Measurements from ENCODE around the gene DNAJB8. TPM values are rescaled to one million over a fixed set of nuclear protein-coding genes. Genes with fewer than 3 reads are reported as not detected.

Gene DNAJB8
- total and polyA plus RNA-seq, 9 of the 15 experiments (the other 6 are each of a cell fraction or from before 2014, with no cell fraction given) = not detected

DNA sequence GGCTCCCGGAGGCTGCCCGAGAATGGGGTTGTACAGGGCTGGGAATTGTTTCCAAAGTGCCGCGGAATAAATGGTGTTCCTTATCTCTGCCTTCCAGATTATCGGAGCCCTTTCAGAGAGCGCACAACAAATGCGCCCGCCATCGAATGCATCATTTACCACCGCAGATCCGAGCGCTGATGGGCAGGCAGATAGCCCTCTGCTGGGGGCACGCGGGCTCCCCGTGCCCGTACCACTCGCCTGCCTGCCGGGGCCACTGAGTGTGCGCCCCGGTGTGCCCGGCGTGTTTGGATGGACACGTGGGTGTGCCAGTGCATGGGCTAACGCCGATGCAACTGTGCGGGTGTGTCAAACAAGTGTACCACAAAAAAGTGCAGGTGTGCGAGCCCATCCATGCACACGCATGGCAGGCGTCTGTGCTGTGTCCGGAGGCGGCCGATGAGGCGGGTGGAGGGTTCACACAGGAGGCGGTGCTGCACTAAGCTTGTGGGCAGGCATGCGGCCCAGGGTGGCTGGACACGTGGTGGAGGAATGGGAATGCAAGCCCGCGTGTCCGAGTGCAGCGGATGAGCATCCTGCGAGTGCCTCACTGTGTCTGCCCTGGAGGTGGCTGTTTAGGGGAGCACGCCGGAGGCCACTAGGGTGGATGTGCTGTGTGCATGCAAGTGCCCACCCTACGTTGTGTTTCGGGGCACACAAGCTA lies 30.1 kb upstream of the DNAJB8 start (continued):
- TF ChIP-seq, protein P1, sequence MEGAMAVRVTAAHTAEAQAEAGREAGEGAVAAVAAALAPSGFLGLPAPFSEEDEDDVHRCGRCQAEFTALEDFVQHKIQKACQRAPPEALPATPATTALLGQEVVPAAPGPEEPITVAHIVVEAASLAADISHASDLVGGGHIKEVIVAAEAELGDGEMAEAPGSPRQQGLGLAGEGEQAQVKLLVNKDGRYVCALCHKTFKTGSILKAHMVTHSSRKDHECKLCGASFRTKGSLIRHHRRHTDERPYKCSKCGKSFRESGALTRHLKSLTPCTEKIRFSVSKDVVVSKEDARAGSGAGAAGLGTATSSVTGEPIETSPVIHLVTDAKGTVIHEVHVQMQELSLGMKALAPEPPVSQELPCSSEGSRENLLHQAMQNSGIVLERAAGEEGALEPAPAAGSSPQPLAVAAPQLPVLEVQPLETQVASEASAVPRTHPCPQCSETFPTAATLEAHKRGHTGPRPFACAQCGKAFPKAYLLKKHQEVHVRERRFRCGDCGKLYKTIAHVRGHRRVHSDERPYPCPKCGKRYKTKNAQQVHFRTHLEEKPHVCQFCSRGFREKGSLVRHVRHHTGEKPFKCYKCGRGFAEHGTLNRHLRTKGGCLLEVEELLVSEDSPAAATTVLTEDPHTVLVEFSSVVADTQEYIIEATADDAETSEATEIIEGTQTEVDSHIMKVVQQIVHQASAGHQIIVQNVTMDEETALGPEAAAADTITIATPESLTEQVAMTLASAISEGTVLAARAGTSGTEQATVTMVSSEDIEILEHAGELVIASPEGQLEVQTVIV (CRISPR knock-in tag; IDR thresholded peaks at IDR 0.05; ENCODE audit: borderline replicate concordance) = no peak
- no peak for TF ChIP-seq CBX5 (IDR thresholded peaks at IDR 0.05; ENCODE audit: borderline replicate concordance, low read depth)
- no peak for TF ChIP-seq ARID2 (IDR thresholded peaks at IDR 0.05)
- TF ChIP-seq CBFB (CRISPR knock-in tag; IDR thresholded peaks at IDR 0.05) = peak; percentile 61
- TF ChIP-seq SMARCA4 (IDR thresholded peaks at IDR 0.05) = peak; percentile 9; the same call in 1 of the 2 replicates
- no peak for TF ChIP-seq ZKSCAN1 (IDR thresholded peaks at IDR 0.05; ENCODE audit: low read depth, low read length)
- 0 out of 4 replicates have a peak, but pooled peaks of 1 of the 2 experiments have one; percentile 16 for TF ChIP-seq RCOR1 (IDR thresholded peaks at IDR 0.05; ENCODE audit: borderline replicate concordance in 1 of 2, low read depth in 2 of 2, low read length in 2 of 2)
- no peak for TF ChIP-seq MAFK (IDR thresholded peaks at IDR 0.05; ENCODE audit: low read length)
- 0 out of 2 replicates have a peak, but pooled peaks have one; percentile 12 for TF ChIP-seq MBD2 (IDR thresholded peaks at IDR 0.05; ENCODE audit: borderline replicate concordance, low read depth)
- TF ChIP-seq, protein P2, sequence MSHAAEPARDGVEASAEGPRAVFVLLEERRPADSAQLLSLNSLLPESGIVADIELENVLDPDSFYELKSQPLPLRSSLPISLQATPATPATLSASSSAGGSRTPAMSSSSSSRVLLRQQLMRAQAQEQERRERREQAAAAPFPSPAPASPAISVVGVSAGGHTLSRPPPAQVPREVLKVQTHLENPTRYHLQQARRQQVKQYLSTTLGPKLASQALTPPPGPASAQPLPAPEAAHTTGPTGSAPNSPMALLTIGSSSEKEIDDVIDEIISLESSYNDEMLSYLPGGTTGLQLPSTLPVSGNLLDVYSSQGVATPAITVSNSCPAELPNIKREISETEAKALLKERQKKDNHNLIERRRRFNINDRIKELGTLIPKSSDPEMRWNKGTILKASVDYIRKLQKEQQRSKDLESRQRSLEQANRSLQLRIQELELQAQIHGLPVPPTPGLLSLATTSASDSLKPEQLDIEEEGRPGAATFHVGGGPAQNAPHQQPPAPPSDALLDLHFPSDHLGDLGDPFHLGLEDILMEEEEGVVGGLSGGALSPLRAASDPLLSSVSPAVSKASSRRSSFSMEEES (CRISPR knock-in tag; IDR thresholded peaks at IDR 0.05) = no peak
- TF ChIP-seq, protein P3, sequence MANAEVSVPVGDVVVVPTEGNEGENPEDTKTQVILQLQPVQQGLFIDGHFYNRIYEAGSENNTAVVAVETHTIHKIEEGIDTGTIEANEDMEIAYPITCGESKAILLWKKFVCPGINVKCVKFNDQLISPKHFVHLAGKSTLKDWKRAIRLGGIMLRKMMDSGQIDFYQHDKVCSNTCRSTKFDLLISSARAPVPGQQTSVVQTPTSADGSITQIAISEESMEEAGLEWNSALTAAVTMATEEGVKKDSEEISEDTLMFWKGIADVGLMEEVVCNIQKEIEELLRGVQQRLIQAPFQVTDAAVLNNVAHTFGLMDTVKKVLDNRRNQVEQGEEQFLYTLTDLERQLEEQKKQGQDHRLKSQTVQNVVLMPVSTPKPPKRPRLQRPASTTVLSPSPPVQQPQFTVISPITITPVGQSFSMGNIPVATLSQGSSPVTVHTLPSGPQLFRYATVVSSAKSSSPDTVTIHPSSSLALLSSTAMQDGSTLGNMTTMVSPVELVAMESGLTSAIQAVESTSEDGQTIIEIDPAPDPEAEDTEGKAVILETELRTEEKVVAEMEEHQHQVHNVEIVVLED (CRISPR knock-in tag; IDR thresholded peaks at IDR 0.05) = no peak
- TF ChIP-seq, protein P4, sequence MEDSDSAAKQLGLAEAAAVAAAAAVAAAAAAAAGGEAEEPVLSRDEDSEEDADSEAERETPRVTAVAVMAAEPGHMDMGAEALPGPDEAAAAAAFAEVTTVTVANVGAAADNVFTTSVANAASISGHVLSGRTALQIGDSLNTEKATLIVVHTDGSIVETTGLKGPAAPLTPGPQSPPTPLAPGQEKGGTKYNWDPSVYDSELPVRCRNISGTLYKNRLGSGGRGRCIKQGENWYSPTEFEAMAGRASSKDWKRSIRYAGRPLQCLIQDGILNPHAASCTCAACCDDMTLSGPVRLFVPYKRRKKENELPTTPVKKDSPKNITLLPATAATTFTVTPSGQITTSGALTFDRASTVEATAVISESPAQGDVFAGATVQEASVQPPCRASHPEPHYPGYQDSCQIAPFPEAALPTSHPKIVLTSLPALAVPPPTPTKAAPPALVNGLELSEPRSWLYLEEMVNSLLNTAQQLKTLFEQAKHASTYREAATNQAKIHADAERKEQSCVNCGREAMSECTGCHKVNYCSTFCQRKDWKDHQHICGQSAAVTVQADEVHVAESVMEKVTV (CRISPR knock-in tag; IDR thresholded peaks at IDR 0.05) = no peak
- TF ChIP-seq, protein P5, sequence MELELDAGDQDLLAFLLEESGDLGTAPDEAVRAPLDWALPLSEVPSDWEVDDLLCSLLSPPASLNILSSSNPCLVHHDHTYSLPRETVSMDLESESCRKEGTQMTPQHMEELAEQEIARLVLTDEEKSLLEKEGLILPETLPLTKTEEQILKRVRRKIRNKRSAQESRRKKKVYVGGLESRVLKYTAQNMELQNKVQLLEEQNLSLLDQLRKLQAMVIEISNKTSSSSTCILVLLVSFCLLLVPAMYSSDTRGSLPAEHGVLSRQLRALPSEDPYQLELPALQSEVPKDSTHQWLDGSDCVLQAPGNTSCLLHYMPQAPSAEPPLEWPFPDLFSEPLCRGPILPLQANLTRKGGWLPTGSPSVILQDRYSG (tag; conservative IDR thresholded peaks at IDR 0.05; ENCODE audit: low read depth) = no peak; the same call in 1 of the 2 replicates
- TF ChIP-seq KDM4B (IDR thresholded peaks at IDR 0.05; ENCODE audit: borderline replicate concordance in 2 of 2, low read depth in 1 of 2) = no peak
- TF ChIP-seq, protein P6, sequence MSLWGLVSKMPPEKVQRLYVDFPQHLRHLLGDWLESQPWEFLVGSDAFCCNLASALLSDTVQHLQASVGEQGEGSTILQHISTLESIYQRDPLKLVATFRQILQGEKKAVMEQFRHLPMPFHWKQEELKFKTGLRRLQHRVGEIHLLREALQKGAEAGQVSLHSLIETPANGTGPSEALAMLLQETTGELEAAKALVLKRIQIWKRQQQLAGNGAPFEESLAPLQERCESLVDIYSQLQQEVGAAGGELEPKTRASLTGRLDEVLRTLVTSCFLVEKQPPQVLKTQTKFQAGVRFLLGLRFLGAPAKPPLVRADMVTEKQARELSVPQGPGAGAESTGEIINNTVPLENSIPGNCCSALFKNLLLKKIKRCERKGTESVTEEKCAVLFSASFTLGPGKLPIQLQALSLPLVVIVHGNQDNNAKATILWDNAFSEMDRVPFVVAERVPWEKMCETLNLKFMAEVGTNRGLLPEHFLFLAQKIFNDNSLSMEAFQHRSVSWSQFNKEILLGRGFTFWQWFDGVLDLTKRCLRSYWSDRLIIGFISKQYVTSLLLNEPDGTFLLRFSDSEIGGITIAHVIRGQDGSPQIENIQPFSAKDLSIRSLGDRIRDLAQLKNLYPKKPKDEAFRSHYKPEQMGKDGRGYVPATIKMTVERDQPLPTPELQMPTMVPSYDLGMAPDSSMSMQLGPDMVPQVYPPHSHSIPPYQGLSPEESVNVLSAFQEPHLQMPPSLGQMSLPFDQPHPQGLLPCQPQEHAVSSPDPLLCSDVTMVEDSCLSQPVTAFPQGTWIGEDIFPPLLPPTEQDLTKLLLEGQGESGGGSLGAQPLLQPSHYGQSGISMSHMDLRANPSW (CRISPR knock-in tag; IDR thresholded peaks at IDR 0.05) = no peak

Data from K562 (cell line).